GM23248 (cell line): ENCODE results near the gene DUOX2. TPM values are rescaled to one million over a fixed set of nuclear protein-coding genes. Genes with fewer than 3 reads are reported as not detected.

Experiments
- DNase-seq: peaks from one replicate; pipeline ENCODE4 v3.0.0-alpha.2; 2015
- H2AFZ ChIP-seq: fragments of 200-600 bp; sonication (generic); 2 replicates; pipeline ENCODE4 v1.6.1; 2016; ENCODE audit warnings: antibody characterized with exemption
- H3F3A ChIP-seq: fragments of 200-600 bp; sonication (generic); 2 replicates; pipeline ENCODE4 v1.6.1; 2016; ENCODE audit warnings: mild to moderate bottlenecking, antibody characterized with exemption, mixed run types; ENCODE audit not compliant: insufficient read depth
- H3K27ac ChIP-seq: fragments of 200-600 bp; sonication (generic); 2 replicates; pipeline ENCODE4 v1.5.1; 2016; ENCODE audit warnings: mild to moderate bottlenecking
- H3K27me3 ChIP-seq: fragments of 200-600 bp; sonication (generic); replicated peaks from 2 replicates; pipeline ENCODE4 v1.6.1; 2016; ENCODE audit warnings: mild to moderate bottlenecking; ENCODE audit not compliant: insufficient read depth
- H3K36me3 ChIP-seq: fragments of 200-600 bp; sonication (generic); 2 replicates; pipeline ENCODE4 v1.6.1; 2016; ENCODE audit warnings: low read depth, mild to moderate bottlenecking
- H3K4me1 ChIP-seq: fragments of 200-600 bp; sonication (generic); 2 replicates; pipeline ENCODE4 v1.6.1; 2016; ENCODE audit warnings: mild to moderate bottlenecking; ENCODE audit not compliant: insufficient read depth
- H3K4me2 ChIP-seq: fragments of 200-600 bp; sonication (generic); one replicate; pipeline ENCODE4 v1.6.1; 2016; ENCODE audit warnings: mild to moderate bottlenecking; ENCODE audit not compliant: unreplicated experiment
- H3K4me3 ChIP-seq: fragments of 200-600 bp; sonication (generic); 2 replicates; pipeline ENCODE4 v1.5.1; 2016; ENCODE audit warnings: mild to moderate bottlenecking
- H3K79me2 ChIP-seq: fragments of 200-600 bp; sonication (generic); 2 replicates; pipeline ENCODE4 v1.6.1; 2016; ENCODE audit warnings: mild to moderate bottlenecking; ENCODE audit not compliant: insufficient read depth
- H3K9ac ChIP-seq: fragments of 200-600 bp; sonication (generic); 2 replicates; pipeline ENCODE4 v1.6.1; 2016; ENCODE audit warnings: mild to moderate bottlenecking
- H3K9me2 ChIP-seq: fragments of 200-600 bp; sonication (generic); 2 replicates; pipeline ENCODE4 v1.6.1; 2016; ENCODE audit warnings: mixed run types, mild to moderate bottlenecking, moderate library complexity; ENCODE audit not compliant: insufficient read depth
- H3K9me3 ChIP-seq: fragments of 200-600 bp; sonication (generic); one replicate; pipeline ENCODE4 v1.6.1; 2017; ENCODE audit warnings: low read depth
- H4K20me1 ChIP-seq: fragments of 200-600 bp; sonication (generic); 2 replicates; pipeline ENCODE4 v1.6.0; 2016; ENCODE audit not compliant: insufficient read depth
- EZH2 ChIP-seq: fragments of 200-600 bp; sonication (generic); IDR thresholded peaks from 2 replicates; pipeline ENCODE4 v1.6.1; 2018; ENCODE audit warnings: antibody characterized with exemption, mild to moderate bottlenecking; ENCODE audit not compliant: insufficient read depth, poor library complexity, severe bottlenecking
- EZH2phosphoT487 ChIP-seq: fragments of 200-600 bp; sonication (generic); IDR thresholded peaks from 2 replicates; pipeline ENCODE4 v1.6.1; 2018; ENCODE audit warnings: antibody characterized with exemption, moderate library complexity, mild to moderate bottlenecking, low read depth; ENCODE audit not compliant: insufficient read depth
- WGBS, 2 experiments: methylation state at CpG; one replicate each; pipeline ENCODE4 v1.1.6; 2015 to 2017; ENCODE audit warnings: low lambda C conversion rate in 2 of 2, low coverage in 1 of 2; ENCODE audit errors: missing lambda C conversion rate in 2 of 2; 5-methylcytosine and 5-hydroxymethylcytosine counted together
- in situ Hi-C: fragments of 300-500 bp; cut with MboI; formaldehyde crosslinking; loops from 2 replicates; pipeline ENCODE4 v1.15.0; 2020
- polyA plus RNA-seq: library from polyadenylated mRNA; unstranded; fragments of >200 nt; fragmentation: Nextera tagmentation; extraction: Ambion mirVana; gene quantifications from 2 replicates; pipeline ENCODE4 v1.2.1, GENCODE V29; 2016
- total RNA-seq: library from RNA; depleted of rRNA; stranded (reverse); fragments of >200 nt; shearing (Covaris generic); gene quantifications from 2 replicates; pipeline ENCODE4 v1.2.3, GENCODE V29; 2014

Gene DUOX2
- total and polyA plus RNA-seq, 2 experiments from 2014 or later, result 0.03 TPM; not detected in 1

DNA sequence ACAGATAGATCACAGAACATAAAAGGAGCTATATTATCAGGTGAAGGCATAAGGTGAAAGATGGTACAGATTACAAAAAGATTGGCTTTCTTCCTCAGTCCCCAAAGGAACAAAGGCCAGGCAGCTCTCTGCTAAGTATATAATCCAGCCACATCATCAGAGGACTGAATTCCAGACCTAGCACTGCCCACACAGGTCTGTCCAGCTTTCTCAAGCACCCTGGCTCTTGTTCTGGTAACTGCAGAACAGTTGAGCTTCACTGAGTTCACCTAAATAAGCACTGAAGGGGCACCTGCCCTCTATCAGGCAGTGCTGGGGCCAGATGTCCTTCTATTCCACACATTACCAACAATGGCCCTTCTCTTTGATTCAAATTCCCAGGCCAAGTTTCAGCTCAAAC is 9.4 kb upstream of the DUOX2 start:
- Histone ChIP-seq H3K4me2 (no peak overlapping the region), H3K79me2 (no peaks in the 10 kb centered on the region), H3K9ac (no peak overlapping the region), H3K4me1 (peaks cover 12% of the 10 kb centered on the region), H4K20me1 (no peaks in the 10 kb centered on the region), H3K27ac (no peak overlapping the region), H3K36me3 (no peaks in the 10 kb centered on the region), H3K27me3 (peaks cover 3% of the 10 kb centered on the region; the same call in 1 of the 2 replicates), H3F3A (peaks cover 12% of the 10 kb centered on the region), H3K9me2 (no peaks in the 10 kb centered on the region), H3K4me3 (no peak overlapping the region), H2AFZ (no peak overlapping the region), H3K9me3 (no peaks in the 10 kb centered on the region)
- no peak for DNase-seq
- TF ChIP-seq EZH2 (no peak), EZH2phosphoT487 (no peak)
- in situ Hi-C loops, result no loop called here

- H3K27ac ChIP-seq, result no peak overlapping the region
- TF ChIP-seq EZH2 (no peak), EZH2phosphoT487 (no peak)
- peak overlapping the region; percentile 66 for H3K4me2 ChIP-seq
- H3K4me3 ChIP-seq, result no peak overlapping the region
- 0 out of 2 replicates have a peak, but pooled peaks cover 2% of the 10 kb centered on the region for H3K27me3 ChIP-seq
- H3K4me1 ChIP-seq, result peaks cover 12% of the 10 kb centered on the region
- H3K36me3 ChIP-seq, result no peaks in the 10 kb centered on the region
- peaks cover 12% of the 10 kb centered on the region for H3F3A ChIP-seq
- no peaks in the 10 kb centered on the region for H4K20me1 ChIP-seq
- no peaks in the 10 kb centered on the region for H3K9me2 ChIP-seq
- H3K9ac ChIP-seq, result no peak overlapping the region
- no peaks in the 10 kb centered on the region for H3K79me2 ChIP-seq
- H3K9me3 ChIP-seq, result no peaks in the 10 kb centered on the region
- 74 to 78% methylated on average over 7 of the region's 7 CpGs for WGBS, 2 experiments
- no peak overlapping the region for H2AFZ ChIP-seq
- DNase-seq, result no peak
- in situ Hi-C loops, result no loop called here
Observed at GRCh38 chr15:45122719-45123118, 8.7 kb upstream of the DUOX2 start.

DNA sequence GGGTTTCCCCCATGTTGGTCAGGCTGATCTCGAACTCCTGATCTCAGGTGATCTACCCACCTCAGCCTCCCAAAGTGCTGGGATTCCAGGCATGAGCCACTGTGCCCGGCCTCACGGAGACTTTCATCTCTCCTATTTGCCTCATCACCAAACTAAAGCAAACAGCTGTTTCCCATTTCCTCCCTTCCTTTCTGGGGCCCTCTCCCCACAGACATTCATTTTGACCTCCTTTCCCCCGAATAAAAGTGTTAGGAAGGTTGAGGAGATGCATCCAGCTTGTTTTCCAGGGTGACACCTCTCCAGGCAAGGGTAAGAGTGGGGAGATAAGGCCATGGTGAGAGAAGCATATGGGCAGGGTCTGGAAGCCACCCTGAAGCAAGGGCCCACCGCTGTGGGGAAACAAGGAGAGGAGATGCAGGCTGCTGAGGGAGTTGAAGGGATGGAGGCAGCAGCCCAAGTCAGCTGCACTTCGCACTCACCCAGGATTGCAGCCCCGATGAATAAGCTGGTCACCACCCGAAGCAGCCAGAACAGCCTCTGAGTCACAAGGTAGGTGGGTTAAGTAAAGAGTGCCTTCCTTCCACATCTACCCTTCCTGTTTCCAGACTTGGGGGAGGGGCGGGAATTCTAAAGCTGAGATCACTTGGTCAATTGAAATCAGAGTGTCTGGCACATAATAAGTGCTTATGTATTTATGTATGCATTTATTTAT is 7.9 kb upstream of the DUOX2 start:
- Histone ChIP-seq H3K27me3 (peaks cover 9% of the 10 kb centered on the region), H3F3A (peaks cover 12% of the 10 kb centered on the region), H3K4me3 (peak overlapping the region; percentile 40), H2AFZ (peak overlapping the region; percentile 67), H3K9me2 (no peaks in the 10 kb centered on the region), H3K9ac (peak overlapping the region; percentile 64), H3K79me2 (no peaks in the 10 kb centered on the region), H3K4me1 (peaks cover 12% of the 10 kb centered on the region), H3K9me3 (no peaks in the 10 kb centered on the region), H4K20me1 (no peaks in the 10 kb centered on the region), H3K4me2 (peak overlapping the region; percentile 66), H3K36me3 (no peaks in the 10 kb centered on the region), H3K27ac (peak overlapping the region; percentile 77)
- 12% methylated on average over 9 of the region's 9 CpGs for WGBS, 2 experiments
- DNase-seq, result peak; percentile 96
- TF ChIP-seq EZH2 (no peak), EZH2phosphoT487 (no peak)
- in situ Hi-C loops, result no loop called here

GRCh38 chr15:45121020-45121419 is 7.0 kb upstream of the DUOX2 start:
- WGBS, 2 experiments, result 78 to 81% methylated on average over 3 of the region's 3 CpGs

More at GRCh38 chr15:45121020-45121419, 7.0 kb upstream of the DUOX2 start:
- no peaks in the 10 kb centered on the region for H3K9me3 ChIP-seq
- DNase-seq, result no peak
- H3K27ac ChIP-seq, result no peak overlapping the region
- H3K36me3 ChIP-seq, result no peaks in the 10 kb centered on the region
- peaks cover 12% of the 10 kb centered on the region for H3K4me1 ChIP-seq
- H4K20me1 ChIP-seq, result no peaks in the 10 kb centered on the region
- no peak overlapping the region for H3K9ac ChIP-seq
- no peaks in the 10 kb centered on the region for H3K9me2 ChIP-seq
- peaks cover 12% of the 10 kb centered on the region for H3F3A ChIP-seq
- TF ChIP-seq EZH2phosphoT487, result no peak
- no peak for TF ChIP-seq EZH2
- in situ Hi-C loops, result no loop called here
- no peak overlapping the region for H3K4me2 ChIP-seq
- H3K27me3 ChIP-seq, result peaks cover 16% of the 10 kb centered on the region
- no peak overlapping the region for H2AFZ ChIP-seq
- H3K4me3 ChIP-seq, result no peak overlapping the region
- H3K79me2 ChIP-seq, result no peaks in the 10 kb centered on the region
